H1 (cell line): ENCODE data around the gene FBXO2. TPM values are rescaled to one million over a fixed set of nuclear protein-coding genes. Genes with fewer than 3 reads are reported as not detected.

ENCODE experiments used
- BCL11A ChIP-seq, 2 experiments: IDR thresholded peaks; one replicate each; pipeline ENCODE4 v1.6.1; 2011; ENCODE audit warnings: low read depth in 2 of 2, low read length in 2 of 2, mild to moderate bottlenecking in 2 of 2
- CHD7 ChIP-seq: fragments of 300-600 bp; sonication (generic); IDR thresholded peaks from 2 replicates; pipeline ENCODE4 v1.7.1; 2012; ENCODE audit warnings: low read length, moderate library complexity, mild to moderate bottlenecking, inconsistent platforms; ENCODE audit not compliant: insufficient replicate concordance
- CTCF ChIP-seq, 3 experiments: IDR thresholded peaks; 1 replicate in 2 of 3; 2 replicates in 1 of 3; pipeline versions ENCODE4 v1.5.1 to v1.6.1; 2011; ENCODE audit warnings: low read length in 3 of 3, mild to moderate bottlenecking in 3 of 3, inconsistent platforms in 2 of 3, low read depth in 1 of 3, moderate library complexity in 1 of 3; ENCODE audit not compliant: insufficient read depth in 1 of 3; ENCODE audit errors: control extremely low read depth in 1 of 3
- KDM5A ChIP-seq: fragments of 200-600 bp; IDR thresholded peaks from 2 replicates; pipeline ENCODE4 v1.7.1; 2012; ENCODE audit warnings: mild to moderate bottlenecking, low read length, inconsistent platforms, mixed read lengths
- POLR2A ChIP-seq, 2 experiments: IDR thresholded peaks; 1 replicate in 1 of 2; 2 replicates in 1 of 2; pipeline ENCODE4 v1.6.1; 2011; ENCODE audit warnings: low read depth in 2 of 2, low read length in 2 of 2, mild to moderate bottlenecking in 2 of 2; ENCODE audit errors: control extremely low read depth in 1 of 2
- polyA plus RNA-seq, 7 experiments: library from polyadenylated mRNA; depleted of rRNA in 3 of 7; stranded (reverse) in 5 of 7; unstranded in 2 of 7; fragments of >200 nt in 5 of 7; fragments of 200-250 nt in 2 of 7; gene quantifications; 1 replicate in 5 of 7; 2 replicates in 1 of 7; 4 replicates in 1 of 7; pipeline versions ENCODE4 v1.2.1 to v1.2.3, GENCODE V29; 2011 to 2013; ENCODE audit warnings: missing spikeins in 2 of 7, mixed read lengths in 2 of 7
- total RNA-seq: library from RNA; stranded (reverse); fragmentation: NEBNext Ultra II Directional; extraction: Animal tissue kit (Norgen Biotek cat#: 25700); gene quantifications from 2 replicates; pipeline ENCODE4 v1.2.1, GENCODE V29; 2021

FBXO2 gene
- total and polyA plus RNA-seq, 2 of the 8 experiments (the other 6 are each of a cell fraction or from before 2014, with no cell fraction given), result 51.3 to 57.9 TPM

GRCh38 chr1:11671205-11671543 lies 16.9 kb upstream of the FBXO2 start (continued):
- no peak for TF ChIP-seq CHD7
- no peak for TF ChIP-seq CTCF (IDR thresholded peaks at IDR 0.05; ENCODE audit: control extremely low read depth in 1 of 3, insufficient read depth in 1 of 3, low read depth in 1 of 3, low read length in 3 of 3)
- no peak for TF ChIP-seq KDM5A
- TF ChIP-seq BCL11A (IDR thresholded peaks at IDR 0.05; ENCODE audit: low read depth in 2 of 2, low read length in 2 of 2), result no peak
- no peak for TF ChIP-seq POLR2A (IDR thresholded peaks at IDR 0.05; ENCODE audit: control extremely low read depth in 1 of 2, low read depth in 2 of 2, low read length in 2 of 2)
